ENCODE results near the gene DAB1.

Gene DAB1

DNA sequence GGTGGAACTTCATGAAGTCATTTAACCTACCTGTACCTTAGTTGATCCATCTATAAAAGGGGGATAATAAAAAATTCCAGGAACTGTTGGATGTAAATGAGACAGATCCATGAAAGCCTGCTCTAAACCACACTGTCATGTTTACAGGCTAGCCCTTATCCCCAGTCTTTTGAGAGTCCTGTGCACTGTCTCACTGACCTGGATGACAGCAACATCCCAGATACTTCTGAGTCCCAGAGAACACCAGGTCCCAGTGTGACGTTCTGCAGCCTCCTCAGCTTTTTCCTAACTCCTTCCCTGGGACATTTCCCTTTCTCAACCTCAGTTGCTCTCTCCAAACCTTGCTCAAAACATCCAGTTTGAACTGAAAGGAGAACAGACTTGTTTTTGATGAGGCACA, 292.6 kb downstream of the DAB1 start:
- no peak for ATAC-seq
- peaks cover 3% of the 10 kb centered on the region for H3K27me3 Mint-ChIP-seq
- H3K4me1 Mint-ChIP-seq: no peaks in the 10 kb centered on the region
- no peak overlapping the region for H3K27ac Mint-ChIP-seq
- H3K9me3 Mint-ChIP-seq: no peaks in the 10 kb centered on the region
- no peak overlapping the region for H3K4me3 Mint-ChIP-seq
- H3K36me3 Mint-ChIP-seq (ENCODE audit: low read depth): no peaks in the 10 kb centered on the region
- no peak for DNase-seq

DNA sequence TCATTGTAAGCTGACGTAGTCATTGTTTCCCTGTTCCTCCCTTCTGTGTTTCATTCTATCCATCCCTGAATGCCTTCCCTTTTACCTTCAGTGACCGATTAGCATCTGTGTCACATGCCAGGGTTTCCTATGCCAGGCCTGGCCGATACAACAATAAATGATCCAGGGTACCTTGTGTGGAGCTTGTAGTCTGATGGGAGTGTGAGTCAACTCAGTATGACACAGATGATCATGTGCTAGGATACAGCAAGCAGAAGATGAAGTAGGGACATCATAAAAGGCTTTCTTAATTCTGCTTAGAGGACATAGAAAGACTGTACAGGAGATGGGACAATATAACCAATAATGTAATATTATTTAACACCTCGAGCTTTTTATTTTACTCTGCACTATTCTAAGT, 294.0 kb downstream of the DAB1 start:
- DNase-seq (no peak), ATAC-seq (no peak)
- no peaks in the 10 kb centered on the region for H3K9me3 Mint-ChIP-seq
- H3K36me3 Mint-ChIP-seq (ENCODE audit: low read depth): no peaks in the 10 kb centered on the region
- no peaks in the 10 kb centered on the region for H3K4me1 Mint-ChIP-seq
- peaks cover 5% of the 10 kb centered on the region for H3K27me3 Mint-ChIP-seq
- H3K4me3 Mint-ChIP-seq: no peak overlapping the region
- no peak overlapping the region for H3K27ac Mint-ChIP-seq

DNA sequence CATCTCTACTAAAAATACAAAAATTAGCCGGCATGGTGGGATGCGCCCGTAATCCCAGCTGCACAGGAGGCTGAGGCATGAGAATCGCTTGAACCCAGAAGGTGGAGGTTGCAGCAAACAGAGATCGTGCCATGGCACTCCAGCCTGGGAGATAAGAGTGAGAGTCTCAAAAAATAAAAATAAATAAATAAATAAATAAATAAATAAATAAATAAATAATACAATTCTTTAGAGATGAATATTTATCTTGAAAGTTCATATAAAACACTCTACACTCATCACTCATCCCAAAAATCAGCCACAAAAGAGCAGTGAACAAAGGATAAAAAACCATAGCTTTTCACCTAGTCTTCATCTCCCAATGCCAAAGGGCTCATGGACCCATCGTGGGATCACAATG, 295.9 kb downstream of the DAB1 start:
- no peaks in the 10 kb centered on the region for H3K4me1 Mint-ChIP-seq
- no peaks in the 10 kb centered on the region for H3K36me3 Mint-ChIP-seq (ENCODE audit: low read depth)
- no peak overlapping the region for H3K27ac Mint-ChIP-seq
- ATAC-seq: no peak
- DNase-seq: no peak
- no peak overlapping the region for H3K4me3 Mint-ChIP-seq
- no peaks in the 10 kb centered on the region for H3K9me3 Mint-ChIP-seq
- peaks cover 5% of the 10 kb centered on the region for H3K27me3 Mint-ChIP-seq

- peaks cover 5% of the 10 kb centered on the region for H3K27me3 Mint-ChIP-seq
- H3K27ac Mint-ChIP-seq: no peak overlapping the region
- ATAC-seq: peak; percentile 79
- H3K36me3 Mint-ChIP-seq (ENCODE audit: low read depth): no peaks in the 10 kb centered on the region
- H3K9me3 Mint-ChIP-seq: no peaks in the 10 kb centered on the region
- DNase-seq: no peak
- H3K4me1 Mint-ChIP-seq: no peaks in the 10 kb centered on the region
- no peak overlapping the region for H3K4me3 Mint-ChIP-seq
These were observed 299.0 kb downstream of the DAB1 start for GRCh38 chr1:57124768-57125446.

- ATAC-seq (no peak), DNase-seq (no peak)
- Mint-ChIP-seq H3K27me3 (peaks cover 5% of the 10 kb centered on the region), H3K4me3 (no peak overlapping the region), H3K36me3 (ENCODE audit: low read depth) (no peaks in the 10 kb centered on the region), H3K27ac (no peak overlapping the region), H3K9me3 (no peaks in the 10 kb centered on the region), H3K4me1 (no peaks in the 10 kb centered on the region)
These were observed 299.7 kb downstream of the DAB1 start for GRCh38 chr1:57124170-57124569.

DNA sequence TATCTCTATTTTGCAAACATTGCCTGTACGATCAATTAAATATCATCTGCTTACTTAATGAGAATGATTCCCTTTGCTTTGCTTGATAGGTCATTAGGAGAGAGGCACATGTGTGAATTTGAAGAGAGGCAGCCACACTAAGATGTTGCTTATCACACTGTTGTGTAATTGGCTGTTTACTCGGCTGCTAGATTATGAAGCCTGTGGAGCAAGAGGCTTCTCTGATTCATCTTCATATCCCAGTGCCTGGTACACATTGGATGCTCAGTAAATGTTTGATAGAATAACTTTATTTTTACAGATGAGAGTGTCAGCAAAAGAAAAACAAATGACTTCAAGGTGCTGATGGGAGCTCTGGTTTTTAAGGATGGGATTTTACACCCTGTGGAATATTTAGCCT, 301.8 kb downstream of the DAB1 start:
- H3K4me3 Mint-ChIP-seq: no peak overlapping the region

DNA sequence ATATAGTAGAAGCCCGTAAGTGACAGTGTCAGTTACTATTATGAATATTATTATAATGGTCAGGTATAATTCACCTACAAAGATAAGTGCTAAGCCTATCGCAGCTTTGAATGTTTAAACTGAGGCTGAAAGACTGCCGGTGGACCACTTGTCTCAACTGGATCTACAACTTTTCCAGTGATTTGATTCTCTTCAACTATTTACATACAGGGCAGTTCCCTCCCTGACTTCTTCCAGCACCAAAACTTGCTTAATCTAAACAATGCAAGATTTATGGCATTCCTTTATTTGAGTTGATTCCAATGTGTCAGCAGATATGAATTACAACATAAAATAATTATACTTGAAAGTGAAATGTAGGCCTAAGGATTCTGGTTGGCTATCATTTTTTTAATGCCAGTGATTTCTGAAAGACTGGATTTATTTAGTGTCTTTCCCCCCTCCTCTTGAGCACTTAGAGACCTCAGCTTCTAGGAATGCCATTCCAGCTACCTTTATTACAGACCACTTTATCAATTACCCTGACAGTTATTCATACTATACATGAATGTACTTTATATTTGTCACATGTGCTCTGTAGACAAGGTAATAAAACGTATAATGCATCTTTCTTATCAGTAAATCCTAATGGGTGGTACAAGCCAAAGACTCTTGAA, 304.8 kb downstream of the DAB1 start:
- H3K4me3 Mint-ChIP-seq: no peak overlapping the region
- no peaks in the 10 kb centered on the region for H3K36me3 Mint-ChIP-seq (ENCODE audit: low read depth)
- H3K4me1 Mint-ChIP-seq: no peaks in the 10 kb centered on the region
- no peaks in the 10 kb centered on the region for H3K27me3 Mint-ChIP-seq
- H3K9me3 Mint-ChIP-seq: no peaks in the 10 kb centered on the region
- DNase-seq (no peak), ATAC-seq (no peak)
- H3K27ac Mint-ChIP-seq: no peak overlapping the region

More for the DNA sequence above, 301.8 kb downstream of the DAB1 start:
- Mint-ChIP-seq H3K27me3 (peaks cover 5% of the 10 kb centered on the region), H3K9me3 (no peaks in the 10 kb centered on the region), H3K27ac (no peak overlapping the region), H3K4me1 (no peaks in the 10 kb centered on the region), H3K36me3 (ENCODE audit: low read depth) (no peaks in the 10 kb centered on the region)
- no peak for ATAC-seq
- no peak for DNase-seq

DNA sequence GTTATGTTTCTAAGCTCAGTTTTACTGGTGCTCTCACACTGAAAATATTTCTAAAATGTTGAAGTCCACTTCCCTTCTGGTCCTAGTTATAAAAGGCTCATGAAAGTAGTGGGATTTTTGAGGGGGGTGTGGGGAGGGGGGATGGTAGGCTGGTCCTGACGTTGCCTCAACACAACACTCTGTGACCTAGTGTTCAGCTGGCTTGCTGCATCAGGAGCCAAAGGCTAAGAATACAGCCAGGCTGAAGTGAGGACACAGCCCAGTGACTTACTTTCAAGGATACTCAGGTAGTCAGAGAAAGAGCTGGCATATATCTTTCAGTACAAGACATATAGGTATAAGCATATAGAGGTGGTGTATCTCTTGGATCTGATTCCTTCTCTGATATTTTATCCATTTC, 306.1 kb downstream of the DAB1 start:
- H3K27me3 Mint-ChIP-seq: no peaks in the 10 kb centered on the region
- no peaks in the 10 kb centered on the region for H3K4me1 Mint-ChIP-seq
- DNase-seq: no peak
- no peaks in the 10 kb centered on the region for H3K9me3 Mint-ChIP-seq
- H3K27ac Mint-ChIP-seq: no peak overlapping the region
- ATAC-seq: no peak
- H3K36me3 Mint-ChIP-seq (ENCODE audit: low read depth): no peaks in the 10 kb centered on the region
- no peak overlapping the region for H3K4me3 Mint-ChIP-seq

DNA sequence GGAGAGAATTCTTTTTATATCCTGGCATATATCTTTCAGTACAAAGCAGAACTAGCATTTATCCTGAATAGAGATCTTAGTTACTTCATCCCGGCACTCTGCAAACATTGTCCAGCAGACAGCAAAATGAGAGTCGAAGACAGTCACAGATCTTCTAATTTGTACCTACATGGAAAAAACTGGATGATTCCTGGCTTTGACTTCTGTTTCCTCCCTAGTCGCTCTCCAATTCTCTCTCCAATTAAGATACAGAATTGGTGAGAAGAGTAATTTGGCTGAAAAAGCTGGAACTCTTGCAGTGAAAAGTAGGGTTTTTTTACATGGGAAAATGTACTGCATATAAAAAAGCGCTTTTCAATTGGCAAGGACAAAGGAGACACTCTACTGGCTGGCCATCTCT, 307.0 kb downstream of the DAB1 start:
- Mint-ChIP-seq H3K4me1 (no peaks in the 10 kb centered on the region), H3K36me3 (ENCODE audit: low read depth) (no peaks in the 10 kb centered on the region), H3K4me3 (no peak overlapping the region), H3K27me3 (no peaks in the 10 kb centered on the region), H3K9me3 (no peaks in the 10 kb centered on the region), H3K27ac (no peak overlapping the region)
- no peak for ATAC-seq
- DNase-seq: no peak

DNA sequence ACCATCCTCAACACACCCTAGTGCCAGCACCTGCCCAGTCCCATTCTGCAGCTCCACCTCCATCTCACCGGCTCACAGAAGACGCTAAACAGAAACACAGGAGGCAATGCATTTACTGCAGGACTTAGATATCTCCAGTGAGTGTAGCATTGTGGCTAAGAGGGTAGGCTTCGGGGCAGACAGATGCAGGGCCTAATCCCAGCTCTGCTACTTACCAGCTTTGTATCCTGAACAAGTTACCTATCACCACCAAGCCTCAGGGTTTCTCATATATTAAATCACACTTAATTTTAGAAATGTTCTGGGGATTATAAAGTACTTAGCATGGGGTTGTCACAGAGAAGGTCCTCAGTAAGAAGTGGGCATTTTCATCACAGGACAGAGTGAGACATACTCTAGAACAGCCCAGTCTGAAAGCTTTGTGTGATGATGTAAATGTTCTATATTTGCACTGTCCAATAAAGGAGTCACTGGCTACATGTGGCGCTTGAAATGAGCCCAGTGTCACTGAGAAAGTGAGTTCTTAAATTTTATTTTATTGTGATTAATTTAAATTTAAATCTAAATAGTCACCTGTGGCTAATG, 308.7 kb downstream of the DAB1 start:
- peaks cover 5% of the 10 kb centered on the region for H3K27me3 Mint-ChIP-seq
- no peak for DNase-seq
- ATAC-seq: no peak
- H3K27ac Mint-ChIP-seq: no peak overlapping the region
- H3K4me3 Mint-ChIP-seq: no peak overlapping the region
- no peaks in the 10 kb centered on the region for H3K4me1 Mint-ChIP-seq
- H3K9me3 Mint-ChIP-seq: no peaks in the 10 kb centered on the region
- no peaks in the 10 kb centered on the region for H3K36me3 Mint-ChIP-seq (ENCODE audit: low read depth)

DNA sequence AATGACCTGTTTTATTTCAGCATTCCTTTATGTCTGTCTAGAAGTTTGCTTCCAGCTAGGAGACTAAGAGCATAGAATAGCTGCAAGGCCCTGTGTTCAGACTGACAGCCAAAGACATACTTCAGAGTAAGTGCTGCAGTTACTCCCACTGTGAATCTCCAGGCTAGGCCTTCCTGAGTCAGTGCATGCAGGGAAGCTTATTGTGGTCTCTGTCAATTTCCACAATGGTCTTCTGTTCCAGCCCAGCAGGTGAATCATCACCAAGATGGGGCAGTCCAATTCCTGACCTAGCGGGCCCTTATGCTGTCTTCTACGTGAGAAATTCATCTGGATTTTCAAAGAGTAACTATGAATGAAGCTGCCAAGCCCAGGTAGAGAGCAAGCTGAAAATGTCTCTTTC, 311.7 kb downstream of the DAB1 start:
- H3K27me3 Mint-ChIP-seq: peaks cover 5% of the 10 kb centered on the region
- no peak overlapping the region for H3K4me3 Mint-ChIP-seq
- DNase-seq (no peak), ATAC-seq (no peak)
- H3K27ac Mint-ChIP-seq: no peak overlapping the region
- H3K4me1 Mint-ChIP-seq: no peaks in the 10 kb centered on the region
- H3K9me3 Mint-ChIP-seq: no peaks in the 10 kb centered on the region
- no peaks in the 10 kb centered on the region for H3K36me3 Mint-ChIP-seq (ENCODE audit: low read depth)

DNA sequence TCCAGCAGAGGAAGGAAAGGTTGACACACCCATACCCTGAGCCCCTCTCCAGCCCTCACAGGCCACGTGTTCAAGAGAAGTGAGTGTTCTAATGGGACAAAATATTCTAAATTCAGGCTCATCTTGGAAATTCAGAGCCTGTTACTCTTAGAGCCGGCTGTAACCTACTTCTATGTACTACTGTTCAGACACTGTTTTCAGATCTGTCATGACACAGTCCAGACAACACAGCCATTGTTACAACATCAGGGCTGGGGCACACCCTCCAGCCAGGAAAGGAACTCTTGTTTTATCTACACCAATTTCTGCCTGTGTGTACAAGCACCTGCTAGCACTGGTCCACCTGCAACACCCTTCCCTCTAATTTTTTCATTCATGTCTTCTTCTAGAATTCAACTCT, 312.7 kb downstream of the DAB1 start:
- DNase-seq (no peak), ATAC-seq (no peak)
- H3K4me1 Mint-ChIP-seq: no peaks in the 10 kb centered on the region
- peaks cover 5% of the 10 kb centered on the region for H3K27me3 Mint-ChIP-seq
- H3K4me3 Mint-ChIP-seq: no peak overlapping the region
- no peaks in the 10 kb centered on the region for H3K9me3 Mint-ChIP-seq
- no peak overlapping the region for H3K27ac Mint-ChIP-seq
- no peaks in the 10 kb centered on the region for H3K36me3 Mint-ChIP-seq (ENCODE audit: low read depth)

- H3K27me3 Mint-ChIP-seq: peaks cover 5% of the 10 kb centered on the region
- ATAC-seq: no peak
- no peak overlapping the region for H3K27ac Mint-ChIP-seq
- no peaks in the 10 kb centered on the region for H3K4me1 Mint-ChIP-seq
- H3K4me3 Mint-ChIP-seq: no peak overlapping the region
- H3K9me3 Mint-ChIP-seq: no peaks in the 10 kb centered on the region
- DNase-seq: no peak
- no peaks in the 10 kb centered on the region for H3K36me3 Mint-ChIP-seq (ENCODE audit: low read depth)
These were observed 314.0 kb downstream of the DAB1 start for GRCh38 chr1:57109883-57110282.

- ATAC-seq: no peak
- peaks cover 5% of the 10 kb centered on the region for H3K27me3 Mint-ChIP-seq
- no peaks in the 10 kb centered on the region for H3K36me3 Mint-ChIP-seq (ENCODE audit: low read depth)
- H3K27ac Mint-ChIP-seq: no peak overlapping the region
- no peak overlapping the region for H3K4me3 Mint-ChIP-seq
- DNase-seq: no peak
- no peaks in the 10 kb centered on the region for H3K4me1 Mint-ChIP-seq
- H3K9me3 Mint-ChIP-seq: no peaks in the 10 kb centered on the region
These were observed 314.6 kb downstream of the DAB1 start for GRCh38 chr1:57109247-57109646.

DNA sequence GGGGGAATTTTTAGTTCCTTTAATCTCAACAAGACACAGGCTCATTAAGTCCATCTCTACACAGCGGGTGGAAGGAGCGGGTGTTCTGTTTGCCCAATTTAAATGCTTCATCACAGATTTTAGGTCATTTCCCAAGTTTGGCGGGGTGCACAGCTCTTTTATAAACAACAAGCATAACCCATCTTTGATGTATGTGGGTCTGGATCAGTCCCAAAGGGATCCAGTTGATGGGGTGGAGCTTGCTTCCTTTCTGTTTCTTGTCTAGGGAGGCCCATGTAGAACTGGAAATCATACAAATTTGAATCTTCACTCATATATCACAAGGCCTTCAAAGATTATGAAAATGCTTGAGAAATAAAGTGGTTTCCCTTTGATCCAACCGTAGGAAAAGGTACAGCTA, 317.6 kb downstream of the DAB1 start:
- no peak overlapping the region for H3K4me3 Mint-ChIP-seq
- DNase-seq: no peak
- H3K4me1 Mint-ChIP-seq: no peaks in the 10 kb centered on the region
- peaks cover 4% of the 10 kb centered on the region for H3K27me3 Mint-ChIP-seq
- no peak for ATAC-seq
- no peak overlapping the region for H3K27ac Mint-ChIP-seq
- no peaks in the 10 kb centered on the region for H3K9me3 Mint-ChIP-seq
- no peaks in the 10 kb centered on the region for H3K36me3 Mint-ChIP-seq (ENCODE audit: low read depth)
